Measurements from ENCODE around the gene R3HDM1.
"Not testable (repeated sequence)": the region's sequence is repeated elsewhere in the genome, so short reads cannot be mapped to it uniquely, and the experiment has no call there.

The R3HDM1 gene

DNA sequence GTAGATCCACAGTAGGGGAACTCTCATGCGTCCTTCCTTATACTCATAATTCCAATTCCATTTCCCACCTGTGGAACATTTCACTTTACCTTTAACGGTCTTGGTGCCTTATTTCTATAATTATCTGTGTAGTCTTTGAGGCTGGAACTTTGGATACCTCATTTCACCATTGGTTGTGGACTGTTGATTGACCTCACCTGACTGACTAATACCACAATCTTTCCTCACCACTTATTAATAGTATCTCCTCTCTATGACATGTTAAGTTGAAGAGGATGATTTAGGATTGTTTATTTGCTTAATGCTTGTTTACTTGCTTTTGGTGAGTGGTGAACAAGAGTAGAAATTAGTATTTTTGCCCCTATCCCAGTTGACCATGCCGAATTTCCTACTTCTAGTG is 50.0 kb downstream of the R3HDM1 start:
- FAIRE-seq: no peak

DNA sequence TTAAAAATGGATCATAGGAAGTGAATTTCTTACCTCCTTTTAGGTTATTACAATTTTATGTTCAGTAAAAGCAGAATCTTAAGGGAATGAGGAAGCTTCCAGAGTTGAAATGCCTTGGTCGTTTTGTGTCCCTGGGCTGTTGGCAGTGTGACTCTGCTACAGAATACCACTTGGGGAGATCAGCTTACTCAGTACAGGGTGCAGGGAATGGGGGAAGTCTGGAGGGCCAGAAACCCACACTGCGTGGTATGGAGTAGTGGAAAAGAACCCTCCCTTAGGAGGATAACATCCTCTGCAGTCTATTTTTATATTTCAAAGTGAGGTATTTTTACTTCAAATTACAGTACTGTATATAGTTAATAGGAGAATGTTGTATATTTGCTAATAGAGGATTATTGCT is 51.1 kb downstream of the R3HDM1 start:
- FAIRE-seq: no peak

DNA sequence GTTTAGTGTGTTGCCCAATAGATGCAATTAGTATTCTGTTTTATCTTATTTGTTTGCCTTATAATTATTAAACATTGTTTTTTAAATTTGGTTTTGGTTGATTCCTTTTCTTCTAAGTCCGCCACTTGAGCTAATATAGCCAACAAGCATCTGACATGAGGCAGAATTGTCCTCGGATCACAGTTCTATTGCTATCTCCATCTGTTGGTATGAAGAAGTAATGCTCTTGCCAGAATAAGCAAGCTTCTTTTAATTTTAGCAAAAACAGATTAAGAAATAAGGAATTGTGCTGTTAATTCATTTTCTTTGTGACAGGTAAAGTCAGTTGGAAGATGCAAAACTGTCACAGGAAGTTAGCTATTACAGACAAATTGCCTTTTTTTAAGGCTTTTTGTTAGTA is 54.3 kb downstream of the R3HDM1 start:
- no peak for FAIRE-seq

DNA sequence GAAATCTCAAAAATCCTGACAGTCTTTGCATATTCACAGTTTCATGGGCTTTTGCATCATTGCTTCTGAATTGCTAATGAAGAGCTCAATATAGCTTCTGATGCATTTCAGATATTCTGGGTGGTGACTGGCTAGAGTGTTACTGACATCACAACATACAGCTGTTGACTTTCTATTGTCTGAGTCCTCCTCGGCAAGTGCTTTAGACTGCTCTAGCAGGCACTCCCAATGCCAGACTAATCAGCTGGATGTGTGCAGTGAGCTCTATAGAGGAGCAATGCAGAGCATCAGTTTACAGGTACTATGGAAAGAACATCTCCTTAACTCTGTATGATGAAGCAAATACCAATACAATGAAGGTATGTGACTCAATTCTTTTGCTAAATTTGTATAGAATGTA is 54.9 kb downstream of the R3HDM1 start:
- FAIRE-seq: no peak

DNA sequence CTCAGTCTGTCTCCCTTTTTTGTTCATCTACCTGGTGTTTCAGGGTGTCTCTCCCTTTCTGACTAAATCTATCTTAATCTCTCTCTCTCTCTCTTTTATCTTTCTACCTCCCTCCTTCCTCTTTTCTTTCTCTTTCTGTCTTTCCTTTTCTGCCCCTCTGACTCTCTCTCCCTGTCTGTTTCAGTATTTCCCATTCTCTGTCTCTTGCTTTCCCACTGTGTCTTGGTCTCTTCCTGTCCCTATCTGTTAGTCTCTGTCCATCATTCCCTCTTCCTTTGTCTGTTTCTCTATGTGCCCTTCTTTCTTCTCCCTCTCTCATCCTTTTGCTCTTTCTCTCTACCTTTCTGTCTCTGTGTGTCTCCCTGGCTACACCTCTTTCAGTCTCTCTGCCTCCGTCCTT is 56.7 kb downstream of the R3HDM1 start:
- FAIRE-seq: no peak

DNA sequence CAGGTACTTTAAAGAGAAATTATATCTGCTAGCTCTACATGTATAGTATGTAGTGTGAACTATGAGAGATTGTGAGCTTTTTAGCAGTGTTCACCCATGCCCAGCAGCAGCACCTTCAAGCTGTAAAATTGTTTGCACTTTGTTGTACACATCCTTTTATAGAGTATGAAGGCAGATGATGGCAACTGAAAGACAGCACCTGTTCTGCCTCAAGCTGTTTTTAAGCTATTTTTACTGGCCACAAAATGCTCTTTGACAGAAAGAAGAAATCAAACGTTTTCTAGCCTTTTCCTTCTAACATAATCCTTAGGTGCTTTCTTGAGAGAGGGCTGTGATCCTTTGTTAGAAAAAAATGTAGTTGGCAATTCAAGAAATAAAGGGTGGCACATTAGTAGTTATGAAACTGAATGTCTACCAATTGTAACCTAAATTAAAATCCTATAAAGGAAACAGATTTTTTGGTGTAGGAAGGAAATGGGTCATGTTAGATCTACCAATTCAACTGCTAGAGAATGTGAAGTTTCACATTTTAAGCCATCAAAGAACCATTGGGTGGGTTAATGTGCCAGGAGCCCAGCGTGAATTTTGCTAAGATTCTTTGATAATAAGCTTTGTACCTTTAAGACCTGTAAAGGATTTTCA is 59.5 kb downstream of the R3HDM1 start:
- no peak for FAIRE-seq

DNA sequence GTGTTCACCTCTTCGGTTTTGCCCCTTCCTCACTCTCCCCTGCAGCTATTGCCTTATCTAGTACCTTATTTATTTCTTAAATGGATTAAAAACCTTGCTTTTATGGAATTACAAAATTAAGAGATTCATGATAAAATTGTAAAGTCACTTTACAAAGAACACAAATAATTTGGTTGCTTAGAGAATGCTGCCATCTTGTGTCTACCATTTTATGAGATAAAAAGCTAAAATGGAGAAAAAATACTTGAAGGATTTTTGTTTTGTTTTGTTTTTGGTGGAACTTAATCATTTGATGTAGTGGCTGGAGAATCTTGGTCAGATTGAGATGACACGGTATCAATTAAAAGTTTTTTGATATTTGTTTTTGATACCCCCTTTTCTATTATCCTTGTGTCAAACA is 69.6 kb downstream of the R3HDM1 start:
- FAIRE-seq: peak; percentile 96

DNA sequence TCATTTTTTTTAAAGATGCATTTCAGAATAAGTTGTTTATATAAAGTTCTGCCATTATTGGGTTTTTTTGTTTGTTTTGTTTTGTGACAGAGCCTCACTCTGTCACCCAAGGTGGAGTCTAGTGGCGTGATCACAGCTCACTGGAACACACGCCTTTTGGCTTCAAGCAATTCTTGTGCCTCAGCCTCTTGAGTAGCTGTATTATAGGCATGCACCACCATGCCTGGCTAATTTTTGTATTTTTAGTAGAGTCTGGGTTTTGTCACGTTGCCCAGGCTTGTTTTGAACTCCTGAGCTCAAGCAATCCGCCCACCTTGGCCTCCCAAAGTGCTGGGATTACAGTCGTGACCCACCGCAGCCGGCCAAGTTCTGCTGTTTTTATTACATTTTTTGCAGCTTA is 72.3 kb downstream of the R3HDM1 start:
- no peak for FAIRE-seq

DNA sequence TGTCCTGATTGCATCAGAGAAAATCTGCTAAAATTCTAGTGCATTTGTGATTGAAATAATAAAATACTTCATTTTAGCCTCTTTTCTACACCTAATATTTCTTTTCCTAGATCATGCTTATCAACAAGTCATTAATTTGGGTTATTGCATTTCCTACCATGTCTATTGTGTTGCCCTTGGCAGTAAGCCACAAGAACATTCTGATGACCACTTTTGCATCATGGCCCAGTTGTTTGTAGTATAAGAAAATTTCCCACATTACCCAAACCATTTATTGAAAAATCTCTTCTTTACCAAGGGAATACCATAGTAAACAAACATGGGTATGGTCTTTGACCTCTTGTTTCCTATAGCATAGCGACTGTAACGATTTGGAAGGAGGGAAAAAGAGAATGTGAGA is 76.3 kb downstream of the R3HDM1 start:
- FAIRE-seq: no peak

DNA sequence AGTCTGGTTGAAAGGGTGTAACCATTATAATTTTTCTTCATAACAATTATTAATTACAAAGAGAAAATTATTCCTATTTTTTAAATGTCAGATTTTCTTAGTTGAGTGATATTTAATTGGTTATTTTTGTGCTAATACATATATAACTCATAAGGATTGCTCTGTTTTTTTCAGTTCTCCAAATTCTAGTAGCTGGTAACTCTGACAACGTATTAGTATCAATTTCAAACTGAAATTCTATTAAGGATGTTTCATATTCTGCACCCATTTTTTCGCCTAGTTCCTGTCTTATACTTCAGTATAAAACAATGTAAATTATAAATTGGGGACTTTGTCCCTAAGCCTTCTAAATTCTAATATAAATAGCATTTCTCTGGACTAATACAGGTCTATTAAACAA is 81.0 kb downstream of the R3HDM1 start:
- FAIRE-seq: peak; percentile 29

DNA sequence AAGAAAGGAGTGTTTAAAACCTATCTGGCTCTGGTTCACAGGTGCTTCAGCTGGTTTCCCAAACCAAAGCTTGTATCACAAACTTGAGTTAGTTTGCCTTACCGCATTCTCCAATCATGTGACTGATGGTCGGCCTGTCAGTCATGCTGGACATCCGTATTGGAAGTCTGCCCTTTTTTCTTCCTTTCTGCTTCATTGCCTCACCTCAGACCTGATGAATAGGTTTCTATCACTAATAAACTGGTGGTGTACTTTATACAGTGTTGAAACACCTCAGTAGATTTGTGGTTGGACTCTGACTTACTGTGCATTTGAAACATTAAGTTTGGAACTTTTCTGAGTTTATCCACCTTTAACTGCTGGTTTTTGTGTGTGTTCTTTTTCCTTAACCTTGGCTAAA is 84.1 kb downstream of the R3HDM1 start:
- FAIRE-seq: no peak

DNA sequence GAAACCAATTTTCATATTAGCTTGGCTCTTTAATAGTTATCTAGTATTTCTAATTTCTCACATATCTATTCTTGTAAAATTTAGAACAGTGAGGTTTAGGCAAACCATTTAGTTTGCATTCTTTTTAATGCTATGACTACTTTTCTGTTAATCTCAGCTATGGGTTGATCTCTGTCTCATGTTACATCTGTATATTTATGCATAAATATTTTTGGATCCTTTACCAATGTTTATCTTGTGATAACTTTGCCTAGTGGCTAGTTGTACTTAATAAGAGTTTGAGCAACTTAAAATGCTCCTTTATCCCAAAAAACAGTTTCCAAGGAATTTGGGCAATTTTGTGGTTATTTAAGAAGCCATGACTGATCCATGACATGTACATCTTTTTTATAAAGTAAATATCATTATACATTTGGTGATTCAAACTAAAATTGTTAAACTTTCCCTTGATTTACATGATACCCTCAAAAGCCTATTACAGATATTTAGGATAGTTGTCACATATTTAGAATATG is 86.3 kb downstream of the R3HDM1 start:
- FAIRE-seq: no peak

DNA sequence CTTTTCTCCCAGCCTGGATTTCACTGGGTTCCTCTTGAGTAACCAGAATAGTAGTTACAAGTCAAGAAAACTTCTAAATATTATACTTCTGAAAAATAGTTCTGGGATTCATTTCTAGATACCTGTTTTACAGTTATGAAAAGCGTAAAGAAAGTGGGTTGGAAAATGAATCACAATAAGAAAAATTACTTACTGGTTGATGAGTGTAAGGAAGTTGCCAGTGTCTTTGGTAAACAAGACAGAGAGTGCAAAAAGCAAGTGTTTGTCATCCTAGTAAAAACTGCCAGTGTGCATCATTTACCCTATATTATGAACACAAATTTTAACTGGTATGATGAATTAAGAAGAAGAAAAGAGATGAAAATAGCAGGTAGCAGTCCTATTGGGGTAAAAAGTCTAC is 88.9 kb downstream of the R3HDM1 start:
- no peak for FAIRE-seq

DNA sequence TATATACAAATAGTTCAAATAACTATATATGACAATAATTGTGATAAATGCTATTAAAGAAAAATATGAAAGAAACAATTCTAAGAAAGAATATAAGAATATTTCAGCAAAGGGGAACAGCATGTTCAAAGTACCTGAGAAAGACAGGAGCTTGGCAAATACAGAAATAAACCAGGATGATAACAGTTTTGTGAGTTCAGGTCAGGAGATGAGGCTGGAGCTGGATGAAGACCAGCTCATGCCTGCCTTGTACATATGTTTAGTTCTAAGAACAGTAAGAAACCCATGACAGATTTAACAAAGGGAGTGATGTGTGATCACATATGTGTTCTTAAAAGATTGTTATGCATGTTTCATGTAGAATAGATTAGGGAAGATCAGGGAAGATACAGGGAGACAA is 98.2 kb downstream of the R3HDM1 start:
- no peak for FAIRE-seq

DNA sequence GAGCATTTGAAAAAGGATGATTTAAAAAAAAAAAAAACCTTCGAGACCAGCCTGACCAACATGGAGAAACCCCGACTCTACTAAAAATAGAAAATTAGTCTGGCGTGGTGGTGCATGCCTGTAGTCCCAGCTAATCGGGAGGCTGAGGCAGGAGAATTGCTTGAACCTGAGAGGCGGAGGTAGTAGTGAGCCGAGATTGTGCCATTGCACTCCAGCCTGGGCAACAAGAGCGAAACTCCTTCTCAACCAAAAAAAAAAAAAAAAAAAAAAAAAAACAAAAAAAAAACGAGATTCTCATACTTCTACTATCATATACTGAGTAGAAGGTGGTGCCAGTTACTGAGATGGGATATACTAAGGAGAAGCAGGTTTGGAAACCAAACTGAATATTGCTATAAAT is 98.8 kb downstream of the R3HDM1 start:
- not testable (repeated sequence) for FAIRE-seq

DNA sequence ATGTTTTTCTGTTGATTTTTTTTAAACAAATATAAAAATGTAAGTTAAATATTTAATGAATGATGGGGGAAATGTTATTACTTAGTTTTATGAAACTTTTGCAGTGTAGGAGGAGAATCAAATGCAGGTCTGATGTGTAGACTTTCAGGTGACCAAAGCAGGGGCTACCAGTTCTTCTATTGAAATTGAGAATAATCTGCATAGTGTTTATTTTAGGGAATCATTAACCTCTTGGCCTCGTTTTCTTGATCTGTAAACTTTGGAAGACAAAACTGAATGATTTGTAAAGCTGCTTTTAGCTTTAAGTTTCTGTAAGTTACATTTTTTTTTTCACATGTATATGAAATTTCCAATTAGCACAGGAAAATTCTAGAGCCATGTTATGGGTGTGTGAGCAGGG is 99.2 kb downstream of the R3HDM1 start:
- FAIRE-seq: no peak

DNA sequence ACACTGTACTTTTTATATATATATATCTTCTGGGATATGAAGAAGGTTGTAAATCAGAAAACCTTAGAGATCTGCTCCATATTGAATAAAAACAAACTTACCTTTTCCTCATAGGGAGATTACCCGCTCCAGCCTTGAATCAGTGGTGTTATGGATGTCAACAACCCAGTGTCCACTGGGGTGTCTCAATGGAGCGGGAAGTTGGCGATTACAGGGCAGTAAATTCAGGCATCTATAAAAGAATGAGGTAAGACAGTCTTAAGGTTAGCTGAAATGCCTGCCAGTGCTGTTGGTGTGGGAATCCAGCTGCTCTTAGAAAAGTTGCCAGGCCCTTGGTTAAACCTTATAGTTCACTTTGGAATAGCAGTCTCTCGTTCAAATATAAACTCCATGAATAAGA is 102.3 kb downstream of the R3HDM1 start:
- no peak for FAIRE-seq

DNA sequence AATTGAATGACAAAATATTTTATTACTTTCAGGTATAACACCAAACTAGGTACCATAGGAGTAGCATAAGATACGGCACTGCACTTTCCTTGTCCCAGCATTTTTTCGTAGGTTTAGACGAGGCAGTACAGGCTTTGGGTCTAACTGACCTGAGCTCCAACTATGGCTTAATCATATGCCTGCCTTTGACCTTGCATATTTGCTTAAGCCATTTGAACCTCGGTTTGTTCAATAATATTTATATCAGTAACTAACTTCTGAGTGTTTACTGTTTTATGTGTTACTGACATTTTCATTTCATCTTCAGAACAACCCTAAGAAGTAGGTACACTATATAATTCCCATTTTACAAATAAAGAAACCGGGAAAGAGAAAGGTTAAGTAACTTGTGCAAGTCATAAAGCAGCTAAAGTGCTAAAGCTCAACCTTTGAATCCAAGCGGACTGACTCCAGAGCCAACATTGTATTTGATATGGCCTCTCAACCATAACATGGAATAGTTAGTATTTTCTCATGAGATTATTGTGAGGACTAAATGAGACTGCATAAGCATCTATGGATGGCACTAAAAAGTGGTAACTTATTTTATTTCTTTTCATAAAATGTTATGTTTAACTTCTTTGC is 104.0 kb downstream of the R3HDM1 start:
- no peak for FAIRE-seq

DNA sequence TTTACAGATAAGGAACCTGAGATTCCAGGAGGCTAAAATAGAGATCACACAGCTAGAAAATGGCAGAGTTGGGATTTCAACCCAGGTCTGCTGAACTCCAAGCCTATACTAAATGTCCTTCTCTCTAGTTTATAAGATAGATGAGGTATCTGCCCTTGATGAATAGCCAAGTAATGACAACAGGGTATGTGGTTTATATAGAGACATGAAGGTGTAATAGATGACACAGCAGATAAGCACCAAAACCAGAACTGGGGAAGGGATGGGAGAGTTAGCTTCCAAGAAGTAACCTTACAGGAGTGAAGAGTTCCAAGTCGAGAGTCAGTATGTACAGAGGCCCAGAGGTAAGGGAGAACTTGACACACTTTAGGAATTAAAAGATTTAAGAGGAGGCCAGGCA is 105.7 kb downstream of the R3HDM1 start:
- FAIRE-seq: no peak

DNA sequence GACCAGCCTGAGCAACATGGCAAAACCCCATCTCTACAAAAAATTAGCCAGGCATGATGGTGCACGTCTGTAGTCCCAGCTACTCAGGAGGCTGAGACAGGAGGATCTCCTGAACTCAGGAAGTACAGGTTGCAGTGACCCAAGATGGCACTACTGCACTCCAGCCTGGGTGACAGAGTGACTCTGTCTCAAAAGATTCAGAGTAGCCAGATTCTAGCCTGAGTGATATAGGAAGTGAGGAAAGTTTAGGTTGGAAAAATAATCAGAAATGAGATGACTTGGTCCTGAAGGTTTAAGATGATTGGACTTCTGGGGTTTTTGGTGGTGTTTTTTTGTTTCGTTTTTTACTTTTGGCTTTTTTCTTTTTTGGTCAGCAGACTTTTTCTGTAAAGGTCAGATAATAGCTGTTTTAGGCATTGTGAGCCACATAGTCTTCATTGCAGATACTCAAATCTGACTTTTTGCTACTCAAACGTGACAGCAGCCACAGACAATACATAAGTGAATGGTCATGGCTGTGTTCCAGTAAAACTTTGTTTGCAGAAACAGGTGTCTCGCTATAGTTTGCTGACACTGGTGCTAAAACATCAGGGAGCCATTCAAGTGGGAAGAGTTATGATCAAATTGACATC is 106.3 kb downstream of the R3HDM1 start:
- FAIRE-seq: no peak

DNA sequence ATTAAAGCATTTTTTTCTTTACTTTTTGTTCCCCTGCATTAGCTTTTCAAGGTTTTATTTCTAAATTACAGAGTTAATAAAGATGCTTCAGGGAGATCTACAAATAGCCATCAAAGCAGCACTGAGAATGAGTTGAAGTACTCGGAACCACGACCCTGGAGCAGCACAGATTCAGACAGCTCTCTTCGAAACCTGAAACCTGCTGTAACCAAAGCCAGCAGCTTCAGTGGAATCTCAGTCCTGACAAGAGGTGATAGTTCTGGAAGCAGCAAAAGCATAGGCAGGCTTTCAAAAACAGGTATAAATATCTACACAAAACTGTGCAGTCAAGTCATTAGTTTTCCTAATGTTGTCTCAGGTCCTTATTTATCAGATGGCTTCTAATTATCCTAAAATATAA is 107.5 kb downstream of the R3HDM1 start:
- no peak for FAIRE-seq

DNA sequence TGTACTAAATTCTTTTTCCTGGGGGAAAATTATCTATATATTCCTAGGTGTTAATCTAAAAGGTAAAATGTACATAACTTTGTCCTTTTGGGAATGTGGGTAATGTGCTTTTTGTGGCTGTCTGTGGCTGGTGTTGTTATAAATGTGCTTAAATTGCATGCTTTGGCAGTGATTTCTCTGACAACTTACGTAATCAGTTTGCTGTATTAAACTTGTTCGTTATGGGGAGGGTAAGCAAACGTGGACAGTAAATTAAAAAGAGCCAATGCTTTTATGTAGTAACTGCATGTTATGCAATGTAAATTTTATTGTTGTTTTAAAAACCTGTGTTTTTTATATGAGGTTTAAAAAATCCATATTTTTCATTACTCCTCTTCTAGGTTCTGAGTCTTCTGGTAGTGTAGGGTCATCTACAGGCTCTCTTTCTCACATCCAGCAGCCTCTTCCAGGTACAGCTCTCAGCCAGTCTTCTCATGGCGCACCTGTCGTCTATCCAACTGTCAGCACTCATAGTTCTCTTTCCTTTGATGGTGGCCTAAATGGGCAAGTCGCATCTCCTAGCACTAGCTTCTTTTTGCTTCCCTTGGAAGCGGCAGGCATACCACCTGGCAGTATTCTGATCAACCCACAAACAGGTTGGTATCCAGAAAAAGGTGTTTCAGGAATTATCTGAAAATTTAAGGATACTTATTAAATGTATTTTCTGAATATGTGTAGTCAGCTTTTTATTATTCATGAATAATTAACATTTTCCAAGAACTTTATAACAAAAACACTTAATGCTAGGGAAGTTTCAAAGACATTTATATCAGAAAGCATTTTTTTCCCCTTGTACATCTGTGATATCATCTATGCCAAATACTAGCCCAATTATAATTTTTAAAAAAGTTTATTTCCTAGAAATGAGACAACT is 110.1 kb downstream of the R3HDM1 start:
- no peak for FAIRE-seq

DNA sequence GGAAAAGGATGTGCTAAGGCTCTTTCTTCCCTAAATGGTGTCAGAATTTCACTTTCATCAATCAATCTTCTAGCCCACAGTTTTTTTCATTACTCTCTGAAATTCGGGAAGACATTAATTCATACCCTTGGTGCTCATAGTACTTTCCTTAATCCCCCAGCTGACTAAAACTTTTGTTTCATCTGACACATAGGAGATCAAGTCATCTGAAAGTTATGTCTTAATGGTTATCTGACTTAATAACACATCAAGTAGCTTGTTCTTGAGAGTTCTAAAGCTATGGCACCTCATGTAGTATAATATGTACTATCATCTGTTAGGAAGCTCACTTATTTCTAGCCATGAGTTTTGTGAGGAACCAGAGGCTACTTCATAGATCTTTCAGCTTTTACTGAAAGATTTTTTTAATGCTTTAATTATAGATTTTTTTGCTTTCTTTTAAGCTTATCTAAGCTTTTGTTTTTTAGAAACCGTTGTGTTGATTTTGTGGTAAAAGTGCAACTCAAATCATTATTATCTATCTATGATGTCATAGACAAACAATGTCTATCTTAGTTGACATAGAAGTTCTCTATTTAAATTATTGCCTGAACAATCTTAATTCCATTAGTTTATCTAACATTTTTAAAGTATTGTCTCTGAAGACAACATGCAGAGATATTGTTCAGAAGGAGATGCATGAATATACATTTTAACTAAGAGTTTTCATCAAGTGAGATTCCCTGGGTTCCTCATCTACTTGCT is 116.7 kb downstream of the R3HDM1 start:
- no peak for FAIRE-seq
